ENCODE data around the gene OR2B3. TPM values are rescaled to one million over a fixed set of nuclear protein-coding genes. Genes with fewer than 3 reads are reported as not detected.

The OR2B3 gene
- total and polyA plus RNA-seq, 4 donors: not detected

DNA sequence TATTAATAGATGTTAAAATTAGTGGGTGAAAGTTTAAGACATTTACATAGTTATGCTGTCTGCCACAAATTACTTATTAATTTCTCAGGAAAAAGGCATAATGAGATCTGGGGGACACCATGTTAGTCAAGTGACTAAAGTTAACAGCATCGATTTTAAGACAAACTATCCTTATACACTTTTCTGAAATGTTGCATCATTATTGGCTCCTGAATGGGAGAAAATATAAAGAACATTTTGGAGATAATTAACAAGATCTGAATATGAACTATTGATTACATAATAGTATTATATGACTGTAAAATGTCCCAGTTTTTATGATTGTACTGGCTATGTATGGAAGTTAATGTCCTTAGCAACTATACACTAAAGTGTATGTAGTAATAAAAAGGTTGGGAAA lies 7.9 kb downstream of the OR2B3 start:
- no peak for DNase-seq (ENCODE audit: low spot score)
- Histone ChIP-seq H3K9ac (ENCODE audit: low read depth in 1 of 2, low read length in 2 of 2) (no peak overlapping the region), H3K4me3 (ENCODE audit: low read depth in 1 of 3, low read length in 3 of 3) (no peak overlapping the region), H3K9me3 (ENCODE audit: control insufficient read depth in 4 of 4, low read length in 3 of 4) (no peaks in the 10 kb centered on the region), H3K4me1 (ENCODE audit: control insufficient read depth in 4 of 4, insufficient read depth in 4 of 4, low read length in 3 of 4) (no peaks in the 10 kb centered on the region), H3K27me3 (ENCODE audit: control insufficient read depth in 4 of 4, insufficient read depth in 4 of 4, low read length in 3 of 4) (no peaks in the 10 kb centered on the region), H3K36me3 (ENCODE audit: control insufficient read depth in 4 of 4, insufficient read depth in 3 of 4, low read depth in 1 of 4, low read length in 3 of 4) (no peaks in the 10 kb centered on the region), H3K27ac (ENCODE audit: low read depth in 1 of 2, low read length in 2 of 2) (no peak overlapping the region)
- WGBS: 78% methylated on average over 1 of the region's 1 CpG
- TF ChIP-seq, protein P1, sequence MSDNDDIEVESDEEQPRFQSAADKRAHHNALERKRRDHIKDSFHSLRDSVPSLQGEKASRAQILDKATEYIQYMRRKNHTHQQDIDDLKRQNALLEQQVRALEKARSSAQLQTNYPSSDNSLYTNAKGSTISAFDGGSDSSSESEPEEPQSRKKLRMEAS (IDR thresholded peaks at IDR 0.05): no peak
- TF ChIP-seq FOXA1 (IDR thresholded peaks at IDR 0.05) (no peak), HNF4A (conservative IDR thresholded peaks at IDR 0.05) (no peak), HNF4G (IDR thresholded peaks at IDR 0.05) (no peak), RXRA (IDR thresholded peaks at IDR 0.05) (no peak), RAD21 (IDR thresholded peaks at IDR 0.05) (no peak), FOXA2 (IDR thresholded peaks at IDR 0.05) (no peak), NR2F2 (IDR thresholded peaks at IDR 0.05) (no peak), TAF1 (conservative IDR thresholded peaks at IDR 0.05) (no peak), JUND (IDR thresholded peaks at IDR 0.05) (no peak), GABPA (IDR thresholded peaks at IDR 0.05 in 1 of 2, conservative IDR thresholded peaks at IDR 0.05 in 1 of 2) (no peak), SP1 (IDR thresholded peaks at IDR 0.05) (no peak), YY1 (IDR thresholded peaks at IDR 0.05) (no peak)
- TF ChIP-seq, protein P2, sequence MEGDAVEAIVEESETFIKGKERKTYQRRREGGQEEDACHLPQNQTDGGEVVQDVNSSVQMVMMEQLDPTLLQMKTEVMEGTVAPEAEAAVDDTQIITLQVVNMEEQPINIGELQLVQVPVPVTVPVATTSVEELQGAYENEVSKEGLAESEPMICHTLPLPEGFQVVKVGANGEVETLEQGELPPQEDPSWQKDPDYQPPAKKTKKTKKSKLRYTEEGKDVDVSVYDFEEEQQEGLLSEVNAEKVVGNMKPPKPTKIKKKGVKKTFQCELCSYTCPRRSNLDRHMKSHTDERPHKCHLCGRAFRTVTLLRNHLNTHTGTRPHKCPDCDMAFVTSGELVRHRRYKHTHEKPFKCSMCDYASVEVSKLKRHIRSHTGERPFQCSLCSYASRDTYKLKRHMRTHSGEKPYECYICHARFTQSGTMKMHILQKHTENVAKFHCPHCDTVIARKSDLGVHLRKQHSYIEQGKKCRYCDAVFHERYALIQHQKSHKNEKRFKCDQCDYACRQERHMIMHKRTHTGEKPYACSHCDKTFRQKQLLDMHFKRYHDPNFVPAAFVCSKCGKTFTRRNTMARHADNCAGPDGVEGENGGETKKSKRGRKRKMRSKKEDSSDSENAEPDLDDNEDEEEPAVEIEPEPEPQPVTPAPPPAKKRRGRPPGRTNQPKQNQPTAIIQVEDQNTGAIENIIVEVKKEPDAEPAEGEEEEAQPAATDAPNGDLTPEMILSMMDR (IDR thresholded peaks at IDR 0.05; ENCODE audit: low read depth, low read length, missing input control): no peak
- TF ChIP-seq, protein P3, sequence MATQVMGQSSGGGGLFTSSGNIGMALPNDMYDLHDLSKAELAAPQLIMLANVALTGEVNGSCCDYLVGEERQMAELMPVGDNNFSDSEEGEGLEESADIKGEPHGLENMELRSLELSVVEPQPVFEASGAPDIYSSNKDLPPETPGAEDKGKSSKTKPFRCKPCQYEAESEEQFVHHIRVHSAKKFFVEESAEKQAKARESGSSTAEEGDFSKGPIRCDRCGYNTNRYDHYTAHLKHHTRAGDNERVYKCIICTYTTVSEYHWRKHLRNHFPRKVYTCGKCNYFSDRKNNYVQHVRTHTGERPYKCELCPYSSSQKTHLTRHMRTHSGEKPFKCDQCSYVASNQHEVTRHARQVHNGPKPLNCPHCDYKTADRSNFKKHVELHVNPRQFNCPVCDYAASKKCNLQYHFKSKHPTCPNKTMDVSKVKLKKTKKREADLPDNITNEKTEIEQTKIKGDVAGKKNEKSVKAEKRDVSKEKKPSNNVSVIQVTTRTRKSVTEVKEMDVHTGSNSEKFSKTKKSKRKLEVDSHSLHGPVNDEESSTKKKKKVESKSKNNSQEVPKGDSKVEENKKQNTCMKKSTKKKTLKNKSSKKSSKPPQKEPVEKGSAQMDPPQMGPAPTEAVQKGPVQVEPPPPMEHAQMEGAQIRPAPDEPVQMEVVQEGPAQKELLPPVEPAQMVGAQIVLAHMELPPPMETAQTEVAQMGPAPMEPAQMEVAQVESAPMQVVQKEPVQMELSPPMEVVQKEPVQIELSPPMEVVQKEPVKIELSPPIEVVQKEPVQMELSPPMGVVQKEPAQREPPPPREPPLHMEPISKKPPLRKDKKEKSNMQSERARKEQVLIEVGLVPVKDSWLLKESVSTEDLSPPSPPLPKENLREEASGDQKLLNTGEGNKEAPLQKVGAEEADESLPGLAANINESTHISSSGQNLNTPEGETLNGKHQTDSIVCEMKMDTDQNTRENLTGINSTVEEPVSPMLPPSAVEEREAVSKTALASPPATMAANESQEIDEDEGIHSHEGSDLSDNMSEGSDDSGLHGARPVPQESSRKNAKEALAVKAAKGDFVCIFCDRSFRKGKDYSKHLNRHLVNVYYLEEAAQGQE (IDR thresholded peaks at IDR 0.05): no peak
- TF ChIP-seq, protein P4, sequence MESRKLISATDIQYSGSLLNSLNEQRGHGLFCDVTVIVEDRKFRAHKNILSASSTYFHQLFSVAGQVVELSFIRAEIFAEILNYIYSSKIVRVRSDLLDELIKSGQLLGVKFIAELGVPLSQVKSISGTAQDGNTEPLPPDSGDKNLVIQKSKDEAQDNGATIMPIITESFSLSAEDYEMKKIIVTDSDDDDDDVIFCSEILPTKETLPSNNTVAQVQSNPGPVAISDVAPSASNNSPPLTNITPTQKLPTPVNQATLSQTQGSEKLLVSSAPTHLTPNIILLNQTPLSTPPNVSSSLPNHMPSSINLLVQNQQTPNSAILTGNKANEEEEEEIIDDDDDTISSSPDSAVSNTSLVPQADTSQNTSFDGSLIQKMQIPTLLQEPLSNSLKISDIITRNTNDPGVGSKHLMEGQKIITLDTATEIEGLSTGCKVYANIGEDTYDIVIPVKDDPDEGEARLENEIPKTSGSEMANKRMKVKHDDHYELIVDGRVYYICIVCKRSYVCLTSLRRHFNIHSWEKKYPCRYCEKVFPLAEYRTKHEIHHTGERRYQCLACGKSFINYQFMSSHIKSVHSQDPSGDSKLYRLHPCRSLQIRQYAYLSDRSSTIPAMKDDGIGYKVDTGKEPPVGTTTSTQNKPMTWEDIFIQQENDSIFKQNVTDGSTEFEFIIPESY (IDR thresholded peaks at IDR 0.05): no peak
- TF ChIP-seq, protein P5, sequence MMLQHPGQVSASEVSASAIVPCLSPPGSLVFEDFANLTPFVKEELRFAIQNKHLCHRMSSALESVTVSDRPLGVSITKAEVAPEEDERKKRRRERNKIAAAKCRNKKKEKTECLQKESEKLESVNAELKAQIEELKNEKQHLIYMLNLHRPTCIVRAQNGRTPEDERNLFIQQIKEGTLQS (IDR thresholded peaks at IDR 0.05): no peak

Measured in liver (tissue), 9 donors.